ENCODE measurements around the gene PLPPR3.
"Not testable (repeated sequence)": the region's sequence is repeated elsewhere in the genome, so short reads cannot be mapped to it uniquely, and the experiment has no call there.

PLPPR3 gene

GRCh38 chr19:820212-820611 is 1.5 kb downstream of the PLPPR3 start:
- H3K9ac ChIP-seq (ENCODE audit: low read length); H3K9me3 ChIP-seq (ENCODE audit: control insufficient read depth, low read depth, low read length); H3K4me3 ChIP-seq (ENCODE audit: low read length); H3K4me1 ChIP-seq (ENCODE audit: control insufficient read depth, low read depth, low read length); H3K27ac ChIP-seq (ENCODE audit: low read length); H3K27me3 ChIP-seq (ENCODE audit: control insufficient read depth, insufficient read depth, low read length); H3K36me3 ChIP-seq (ENCODE audit: control insufficient read depth, low read depth, low read length): not testable (repeated sequence)

GRCh38 chr19:816500-816857 is 5.3 kb downstream of the PLPPR3 start:
- H3K27me3 ChIP-seq (ENCODE audit: control insufficient read depth, insufficient read depth, low read length) = no peaks in the 10 kb centered on the region
- H3K36me3 ChIP-seq (ENCODE audit: control insufficient read depth, low read depth, low read length) = peaks cover 10% of the 10 kb centered on the region
- no peaks in the 10 kb centered on the region for H3K9me3 ChIP-seq (ENCODE audit: control insufficient read depth, low read depth, low read length)
- no peak overlapping the region for H3K9ac ChIP-seq (ENCODE audit: low read length)
- no peak overlapping the region for H3K4me3 ChIP-seq (ENCODE audit: low read length)
- no peak overlapping the region for H3K27ac ChIP-seq (ENCODE audit: low read length)
- H3K4me1 ChIP-seq (ENCODE audit: control insufficient read depth, low read depth, low read length) = no peaks in the 10 kb centered on the region

DNA sequence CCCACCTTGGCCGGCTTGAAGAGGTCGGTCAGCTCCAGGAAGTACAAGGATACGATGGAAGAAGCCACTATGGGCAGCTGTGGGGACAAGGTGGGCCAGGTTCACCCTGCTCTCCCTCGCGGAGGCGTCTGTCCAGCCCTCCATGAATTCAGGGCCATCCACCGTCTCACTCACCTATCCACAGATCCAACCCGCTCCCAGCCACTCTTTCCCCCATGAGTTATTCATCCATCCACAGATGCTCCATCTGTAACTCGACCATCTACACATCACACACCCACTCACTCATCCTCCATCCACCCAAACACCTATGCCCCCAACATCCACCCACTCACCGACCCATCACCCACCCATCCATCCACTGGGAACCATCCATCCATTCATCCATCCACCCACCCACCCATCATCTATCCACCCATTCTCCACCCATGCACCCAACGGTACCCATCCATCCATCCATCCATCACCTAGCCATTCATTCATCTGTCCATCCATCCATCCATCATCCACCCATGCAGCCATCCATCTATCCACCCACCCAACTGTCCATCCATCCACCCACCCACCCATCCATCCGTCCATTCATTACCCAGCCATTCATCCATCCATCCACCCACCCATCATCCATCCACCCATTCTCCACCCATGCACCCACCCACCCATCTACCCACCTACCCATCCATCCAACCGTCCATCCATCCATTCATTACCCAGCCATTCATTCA is 5.8 kb downstream of the PLPPR3 start:
- Histone ChIP-seq H3K27me3 (ENCODE audit: control insufficient read depth, insufficient read depth, low read length) (no peaks in the 10 kb centered on the region), H3K4me1 (ENCODE audit: control insufficient read depth, low read depth, low read length) (no peaks in the 10 kb centered on the region), H3K36me3 (ENCODE audit: control insufficient read depth, low read depth, low read length) (peaks cover 15% of the 10 kb centered on the region), H3K27ac (ENCODE audit: low read length) (no peak overlapping the region), H3K9ac (ENCODE audit: low read length) (no peak overlapping the region), H3K9me3 (ENCODE audit: control insufficient read depth, low read depth, low read length) (no peaks in the 10 kb centered on the region), H3K4me3 (ENCODE audit: low read length) (no peak overlapping the region)

DNA sequence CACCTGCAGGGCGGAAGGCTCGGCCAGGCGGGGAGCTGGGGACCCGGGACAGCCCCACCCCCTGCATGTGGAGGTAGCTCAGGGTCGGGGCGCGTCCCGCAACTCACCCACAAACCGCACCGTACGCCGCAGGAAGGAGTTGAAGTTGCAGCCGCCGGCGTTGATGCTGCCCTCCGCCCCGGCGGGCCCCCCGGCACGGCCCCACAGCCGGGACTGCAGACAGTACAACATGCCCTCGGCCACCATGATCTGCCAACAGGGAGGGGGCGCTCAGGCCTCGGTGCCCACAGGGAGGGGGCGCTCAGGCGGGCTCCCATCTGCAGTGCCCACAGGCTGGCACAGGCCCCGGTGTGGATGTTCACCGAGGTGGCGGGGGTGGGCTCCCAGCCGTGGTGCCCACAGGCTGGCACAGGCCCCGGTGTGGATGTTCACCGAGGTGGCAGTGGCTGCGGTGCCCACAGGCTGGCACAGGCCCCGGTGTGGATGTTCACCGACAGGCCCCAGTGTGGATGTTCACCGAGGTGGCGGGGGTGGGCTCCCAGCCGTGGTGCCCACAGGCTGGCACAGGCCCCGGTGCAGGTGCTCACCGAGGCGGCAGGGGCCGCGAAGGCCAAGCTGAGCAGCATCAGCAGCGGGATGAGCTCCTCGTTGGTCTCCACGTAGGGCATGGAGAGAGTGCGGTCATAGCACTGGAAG is 6.5 kb downstream of the PLPPR3 start:
- Histone ChIP-seq H3K9me3 (ENCODE audit: control insufficient read depth, low read depth, low read length) (no peaks in the 10 kb centered on the region), H3K27me3 (ENCODE audit: control insufficient read depth, insufficient read depth, low read length) (no peaks in the 10 kb centered on the region)

DNA sequence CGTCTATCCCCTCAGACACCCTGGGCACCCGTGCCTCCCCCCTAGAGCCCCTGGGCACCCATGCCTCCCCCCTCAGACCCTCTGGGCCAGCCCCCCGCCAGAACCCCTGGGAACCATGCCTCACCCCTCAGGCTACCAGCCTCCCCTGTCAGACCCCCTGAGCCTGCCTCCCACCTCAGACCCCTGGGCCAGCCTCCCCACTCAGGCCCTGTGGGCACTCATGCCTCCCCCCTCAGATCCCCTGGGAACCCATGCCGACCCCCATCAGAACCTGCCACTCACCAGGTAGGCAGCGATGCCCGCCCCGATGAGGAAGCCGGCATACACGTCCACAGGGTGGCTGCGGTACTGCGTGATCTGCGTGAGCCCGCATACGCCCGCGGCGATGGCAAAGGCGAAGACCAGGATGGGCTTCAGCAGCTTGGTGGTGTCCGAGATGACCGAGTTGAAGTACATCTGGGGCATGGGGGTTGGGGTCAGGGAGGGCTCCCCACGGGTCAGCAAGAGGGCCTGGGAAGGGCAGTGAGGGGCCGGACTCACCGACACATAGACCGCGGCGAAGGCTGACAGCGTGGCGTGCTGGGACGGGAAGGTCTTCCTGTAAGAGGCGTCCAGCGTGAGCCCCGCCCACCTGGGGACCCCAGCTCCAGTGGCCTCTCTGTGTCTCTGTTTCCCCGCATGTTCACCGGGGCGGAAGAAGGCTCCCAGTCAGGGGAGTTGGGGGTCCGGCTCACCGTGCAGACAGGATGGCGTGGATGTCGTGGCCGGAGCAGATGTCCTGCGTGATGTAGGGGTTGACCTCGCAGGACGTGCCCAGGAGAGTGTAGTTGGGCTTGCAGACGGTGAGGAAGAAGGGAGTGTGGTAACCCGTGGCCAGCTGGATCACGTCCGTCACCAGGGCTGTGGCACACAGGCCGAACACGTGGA is 7.3 kb downstream of the PLPPR3 start:
- H3K36me3 ChIP-seq (ENCODE audit: control insufficient read depth, low read depth, low read length) = peaks cover 31% of the 10 kb centered on the region

More for the DNA sequence above, 6.5 kb downstream of the PLPPR3 start:
- Histone ChIP-seq H3K9ac (ENCODE audit: low read length) (no peak overlapping the region), H3K27ac (ENCODE audit: low read length) (no peak overlapping the region), H3K4me3 (ENCODE audit: low read length) (no peak overlapping the region), H3K4me1 (ENCODE audit: control insufficient read depth, low read depth, low read length) (no peaks in the 10 kb centered on the region), H3K36me3 (ENCODE audit: control insufficient read depth, low read depth, low read length) (peaks cover 23% of the 10 kb centered on the region)

GRCh38 chr19:813219-814151 is 8.3 kb downstream of the PLPPR3 start:
- Histone ChIP-seq H3K27ac (ENCODE audit: low read length) (no peak overlapping the region), H3K9ac (ENCODE audit: low read length) (no peak overlapping the region), H3K36me3 (ENCODE audit: control insufficient read depth, low read depth, low read length) (peaks cover 38% of the 10 kb centered on the region), H3K4me3 (ENCODE audit: low read length) (no peak overlapping the region), H3K9me3 (ENCODE audit: control insufficient read depth, low read depth, low read length) (no peaks in the 10 kb centered on the region), H3K27me3 (ENCODE audit: control insufficient read depth, insufficient read depth, low read length) (no peaks in the 10 kb centered on the region), H3K4me1 (ENCODE audit: control insufficient read depth, low read depth, low read length) (no peaks in the 10 kb centered on the region)

More for the DNA sequence above, 7.3 kb downstream of the PLPPR3 start:
- Histone ChIP-seq H3K4me1 (ENCODE audit: control insufficient read depth, low read depth, low read length) (no peaks in the 10 kb centered on the region), H3K4me3 (ENCODE audit: low read length) (no peak overlapping the region), H3K27ac (ENCODE audit: low read length) (no peak overlapping the region), H3K27me3 (ENCODE audit: control insufficient read depth, insufficient read depth, low read length) (no peaks in the 10 kb centered on the region), H3K9ac (ENCODE audit: low read length) (no peak overlapping the region), H3K9me3 (ENCODE audit: control insufficient read depth, low read depth, low read length) (no peaks in the 10 kb centered on the region)

GRCh38 chr19:812747-813218 is 9.0 kb downstream of the PLPPR3 start:
- Histone ChIP-seq H3K27ac (ENCODE audit: low read length) (no peak overlapping the region), H3K36me3 (ENCODE audit: control insufficient read depth, low read depth, low read length) (peaks cover 43% of the 10 kb centered on the region), H3K9me3 (ENCODE audit: control insufficient read depth, low read depth, low read length) (no peaks in the 10 kb centered on the region), H3K4me1 (ENCODE audit: control insufficient read depth, low read depth, low read length) (no peaks in the 10 kb centered on the region), H3K9ac (ENCODE audit: low read length) (no peak overlapping the region), H3K27me3 (ENCODE audit: control insufficient read depth, insufficient read depth, low read length) (no peaks in the 10 kb centered on the region), H3K4me3 (ENCODE audit: low read length) (no peak overlapping the region)

DNA sequence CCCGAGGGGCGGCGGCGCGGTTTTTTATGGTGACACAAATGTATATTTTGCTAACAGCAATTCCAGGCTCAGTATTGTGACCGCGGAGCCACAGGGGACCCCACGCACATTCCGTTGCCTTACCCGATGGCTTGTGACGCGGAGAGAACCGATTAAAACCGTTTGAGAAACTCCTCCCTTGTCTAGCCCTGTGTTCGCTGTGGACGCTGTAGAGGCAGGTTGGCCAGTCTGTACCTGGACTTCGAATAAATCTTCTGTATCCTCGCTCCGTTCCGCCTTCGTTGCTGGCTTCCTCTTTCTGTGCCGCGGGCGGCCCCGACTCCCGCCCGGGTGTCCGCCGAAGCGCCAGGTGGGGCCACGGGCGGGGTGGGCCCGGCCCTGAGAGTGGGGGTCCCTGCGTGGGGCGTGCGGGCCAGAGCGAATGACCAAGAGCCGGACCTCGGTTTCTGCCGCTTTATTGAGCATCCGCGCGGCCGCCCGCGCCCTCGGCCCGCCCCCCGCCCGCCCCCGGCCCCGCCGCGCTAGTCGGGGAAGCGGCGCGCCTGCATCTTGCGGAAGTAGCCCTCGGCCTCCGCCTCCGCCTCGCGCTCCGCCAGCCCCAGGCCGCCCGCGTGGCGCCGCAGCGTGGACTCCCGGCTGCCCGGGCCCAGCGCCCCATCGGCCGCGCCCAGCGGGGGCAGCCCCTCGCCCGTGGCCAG is 9.6 kb downstream of the PLPPR3 start:
- H3K27me3 ChIP-seq (ENCODE audit: control insufficient read depth, insufficient read depth, low read length) = no peaks in the 10 kb centered on the region
- H3K9me3 ChIP-seq (ENCODE audit: control insufficient read depth, low read depth, low read length) = no peaks in the 10 kb centered on the region
- H3K4me3 ChIP-seq (ENCODE audit: low read length) = no peak overlapping the region
- H3K9ac ChIP-seq (ENCODE audit: low read length) = no peak overlapping the region
- no peaks in the 10 kb centered on the region for H3K4me1 ChIP-seq (ENCODE audit: control insufficient read depth, low read depth, low read length)
- no peak overlapping the region for H3K27ac ChIP-seq (ENCODE audit: low read length)
- H3K36me3 ChIP-seq (ENCODE audit: control insufficient read depth, low read depth, low read length) = peaks cover 49% of the 10 kb centered on the region

DNA sequence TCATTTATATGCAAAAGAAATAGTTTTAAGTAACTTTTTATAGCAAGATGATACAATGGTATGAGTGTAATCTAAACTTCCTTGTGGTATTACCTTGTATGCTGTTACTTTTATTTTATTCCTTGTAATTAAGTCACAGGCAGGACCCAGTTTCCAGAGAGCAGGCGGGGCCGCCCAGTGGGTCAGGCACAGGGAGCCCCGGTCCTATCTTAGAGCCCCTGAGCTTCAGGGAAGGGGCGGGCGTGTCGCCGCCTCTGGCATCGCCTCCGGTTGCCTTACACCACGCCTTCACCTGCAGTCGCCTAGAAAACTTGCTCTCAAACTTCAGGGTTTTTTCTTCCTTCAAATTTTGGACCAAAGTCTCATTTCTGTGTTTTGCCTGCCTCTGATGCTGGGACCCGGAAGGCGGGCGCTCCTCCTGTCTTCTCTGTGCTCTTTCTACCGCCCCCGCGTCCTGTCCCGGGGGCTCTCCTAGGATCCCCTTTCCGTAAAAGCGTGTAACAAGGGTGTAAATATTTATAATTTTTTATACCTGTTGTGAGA is 10.2 kb downstream of the PLPPR3 start:
- H3K4me3 ChIP-seq (ENCODE audit: low read length) = no peak overlapping the region
- no peaks in the 10 kb centered on the region for H3K27me3 ChIP-seq (ENCODE audit: control insufficient read depth, insufficient read depth, low read length)
- no peak overlapping the region for H3K27ac ChIP-seq (ENCODE audit: low read length)
- H3K9ac ChIP-seq (ENCODE audit: low read length) = no peak overlapping the region
- no peaks in the 10 kb centered on the region for H3K9me3 ChIP-seq (ENCODE audit: control insufficient read depth, low read depth, low read length)
- H3K4me1 ChIP-seq (ENCODE audit: control insufficient read depth, low read depth, low read length) = no peaks in the 10 kb centered on the region
- peaks cover 55% of the 10 kb centered on the region for H3K36me3 ChIP-seq (ENCODE audit: control insufficient read depth, low read depth, low read length)

DNA sequence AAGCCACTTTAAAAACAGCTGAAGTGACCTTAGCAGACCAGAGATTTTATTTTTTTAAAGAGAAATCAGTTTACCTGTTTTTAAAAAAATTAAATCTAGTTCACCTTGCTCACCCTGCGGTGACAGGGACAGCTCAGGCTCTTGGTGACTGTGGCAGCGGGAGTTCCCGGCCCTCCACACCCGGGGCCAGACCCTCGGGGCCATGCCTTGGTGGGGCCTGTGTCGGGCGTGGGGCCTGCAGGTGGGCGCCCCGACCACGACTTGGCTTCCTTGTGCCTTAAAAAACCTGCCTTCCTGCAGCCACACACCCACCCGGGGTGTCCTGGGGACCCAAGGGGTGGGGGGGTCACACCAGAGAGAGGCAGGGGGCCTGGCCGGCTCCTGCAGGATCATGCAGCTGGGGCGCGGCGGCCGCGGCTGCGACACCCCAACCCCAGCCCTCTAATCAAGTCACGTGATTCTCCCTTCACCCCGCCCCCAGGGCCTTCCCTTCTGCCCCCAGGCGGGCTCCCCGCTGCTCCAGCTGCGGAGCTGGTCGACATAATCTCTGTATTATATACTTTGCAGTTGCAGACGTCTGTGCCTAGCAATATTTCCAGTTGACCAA is 10.8 kb downstream of the PLPPR3 start:
- peaks cover 59% of the 10 kb centered on the region for H3K36me3 ChIP-seq (ENCODE audit: control insufficient read depth, low read depth, low read length)
- no peaks in the 10 kb centered on the region for H3K27me3 ChIP-seq (ENCODE audit: control insufficient read depth, insufficient read depth, low read length)
- no peak overlapping the region for H3K27ac ChIP-seq (ENCODE audit: low read length)
- H3K4me3 ChIP-seq (ENCODE audit: low read length) = no peak overlapping the region
- H3K9ac ChIP-seq (ENCODE audit: low read length) = no peak overlapping the region
- H3K4me1 ChIP-seq (ENCODE audit: control insufficient read depth, low read depth, low read length) = no peaks in the 10 kb centered on the region
- no peaks in the 10 kb centered on the region for H3K9me3 ChIP-seq (ENCODE audit: control insufficient read depth, low read depth, low read length)

Measured in iPS-18a (cell line).